Activated naive CD4-positive, alpha-beta T cell treated with Interleukin-2 at 50 U/mL for 16 hours (primary cell): ENCODE results near the gene POFUT1.
A peak's percentile ranks its signal among the peaks of the same experiment; 100 is the strongest.
"Not testable (repeated sequence)": the region's sequence is repeated elsewhere in the genome, so short reads cannot be mapped to it uniquely, and the experiment has no call there.

ENCODE experiments used
- DNase-seq: peaks from one replicate; pipeline ENCODE4 v3.0.0-alpha.2; 2020

Gene POFUT1

GRCh38 chr20:32207626-32208498 lies at the start of gene POFUT1, which contains the start of gene PLAGL2:
TSS of gene POFUT1 (plus strand) at chr20:32207880. CDS start at chr20:32207942, 62 bp downstream.
TSS of gene PLAGL2 (minus strand) at chr20:32207743. CDS start at chr20:32202178, 5,565 bp downstream.
- DNase-seq: peak; percentile 91

- no peak for DNase-seq
These were observed 49.3 kb upstream of the POFUT1 start for GRCh38 chr20:32158351-32158750.

DNA sequence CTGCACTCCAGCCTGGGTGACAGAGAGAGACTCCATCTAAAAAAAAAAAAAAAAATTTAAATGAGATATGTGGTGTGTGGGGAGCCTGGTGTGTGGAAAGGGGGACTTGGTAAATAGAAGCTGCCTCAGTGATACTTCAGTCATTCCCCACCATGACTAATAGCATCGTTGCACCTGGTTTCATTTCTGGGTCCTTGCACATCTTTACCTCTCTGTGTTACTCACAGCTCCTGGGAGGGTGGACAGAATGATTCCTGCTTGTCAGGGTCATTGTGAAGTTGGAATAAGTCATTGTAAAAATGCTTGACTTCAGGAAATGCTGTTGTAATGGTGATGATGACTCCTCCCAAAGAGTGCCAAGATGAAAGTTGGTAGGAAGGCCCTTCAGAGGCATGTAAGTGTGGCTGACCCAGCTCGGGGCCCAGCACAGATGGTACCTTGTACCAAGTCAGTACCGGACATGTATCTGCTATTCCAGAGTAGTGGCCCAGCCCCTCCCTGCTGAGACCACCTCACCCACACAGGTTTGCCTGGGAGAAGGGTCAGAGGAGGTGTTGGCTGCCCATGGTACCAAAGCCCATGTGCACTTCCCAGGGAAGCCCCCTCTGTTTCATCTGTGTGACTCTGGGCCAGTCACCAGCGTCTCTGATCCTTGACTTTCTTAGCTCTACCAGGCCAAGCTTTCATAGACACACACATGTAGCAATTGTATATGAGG lies 48.6 kb upstream of the POFUT1 start:
- DNase-seq: no peak

- DNase-seq: no peak
These were observed 47.9 kb upstream of the POFUT1 start for GRCh38 chr20:32159766-32160221.

DNA sequence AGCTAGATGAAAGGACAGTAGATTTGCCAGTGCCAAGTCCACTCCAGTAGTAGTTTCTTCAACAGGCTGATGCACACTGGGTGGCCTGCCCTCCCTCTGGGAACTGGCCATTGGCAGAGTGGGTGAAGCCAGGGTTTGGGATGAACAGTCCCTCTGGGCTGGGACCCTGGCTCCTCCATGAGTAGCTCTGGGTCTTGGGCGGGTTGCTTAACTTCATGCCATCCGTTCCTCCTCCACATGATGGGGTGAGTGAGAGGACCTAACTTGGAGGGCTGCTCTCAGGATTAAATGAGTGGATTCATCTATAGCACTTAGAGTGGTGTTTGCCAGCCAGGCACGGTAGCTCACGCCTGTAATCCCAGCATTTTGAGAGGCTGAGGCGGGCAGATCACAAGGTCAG lies 47.3 kb upstream of the POFUT1 start:
- no peak for DNase-seq

GRCh38 chr20:32162351-32162750 lies 45.3 kb upstream of the POFUT1 start:
- no peak for DNase-seq

- DNase-seq: no peak
These were observed 43.7 kb upstream of the POFUT1 start for GRCh38 chr20:32163951-32164350.

DNA sequence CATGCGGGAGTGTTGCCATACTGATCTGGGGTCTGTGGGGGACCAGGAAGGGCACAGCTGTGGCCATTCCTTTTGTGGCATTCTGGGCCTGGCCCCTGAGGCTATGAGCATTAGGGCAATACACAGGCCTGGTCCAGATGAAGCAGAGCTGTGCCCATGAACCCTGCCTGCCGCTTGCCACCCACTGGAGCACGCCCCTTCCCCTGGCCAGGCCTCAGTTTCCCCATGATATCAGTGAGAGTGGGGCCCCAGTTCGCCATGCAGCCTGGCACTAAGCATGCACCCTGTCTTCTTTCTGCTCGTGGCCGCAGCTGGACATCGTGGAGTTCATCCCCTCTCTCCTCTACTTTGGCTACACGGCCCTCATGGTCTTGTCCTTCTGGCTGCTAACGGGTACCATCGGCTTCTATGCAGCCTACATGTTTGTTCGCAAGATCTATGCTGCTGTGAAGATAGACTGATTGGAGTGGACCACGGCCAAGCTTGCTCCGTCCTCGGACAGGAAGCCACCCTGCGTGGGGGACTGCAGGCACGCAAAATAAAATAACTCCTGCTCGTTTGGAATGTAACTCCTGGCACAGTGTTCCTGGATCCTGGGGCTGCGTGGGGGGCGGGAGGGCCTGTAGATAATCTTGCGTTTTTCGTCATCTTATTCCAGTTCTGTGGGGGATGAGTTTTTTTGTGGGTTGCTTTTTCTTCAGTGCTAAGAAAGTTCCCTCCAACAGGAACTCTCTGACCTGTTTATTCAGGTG lies 42.5 kb upstream of the POFUT1 start:
- DNase-seq: no peak

DNA sequence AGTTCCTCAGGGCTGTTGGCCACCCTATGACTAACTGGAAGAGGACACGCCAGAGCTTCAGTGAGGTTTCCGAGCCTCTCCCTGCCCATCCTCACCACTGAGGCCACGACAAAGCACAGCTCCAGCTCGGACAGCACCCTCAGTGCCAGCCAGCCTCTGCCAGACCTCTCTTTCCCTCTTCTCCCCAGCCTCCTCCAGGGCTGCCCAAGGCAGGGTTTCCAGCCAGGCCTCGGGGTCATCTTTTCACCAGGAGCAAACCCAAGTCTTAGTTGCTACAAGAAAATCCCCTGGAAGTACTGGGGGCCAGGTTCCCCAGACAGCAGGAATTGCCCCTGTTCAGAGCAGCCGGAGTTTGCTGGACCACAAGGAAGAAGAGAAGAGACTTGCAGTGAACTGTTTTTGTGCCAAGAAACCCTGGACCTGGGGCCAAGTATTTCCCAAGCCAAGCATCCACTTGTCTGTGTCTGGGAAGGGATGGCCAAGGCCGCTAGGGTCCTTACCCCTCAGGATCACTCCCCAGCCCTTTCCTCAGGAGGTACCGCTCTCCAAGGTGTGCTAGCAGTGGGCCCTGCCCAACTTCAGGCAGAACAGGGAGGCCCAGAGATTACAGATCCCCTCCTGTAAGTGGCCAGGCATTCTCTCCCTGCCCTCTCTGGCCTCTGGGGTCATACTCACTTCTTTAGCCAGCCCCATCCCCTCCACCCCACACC lies 41.7 kb upstream of the POFUT1 start:
- DNase-seq: no peak

DNA sequence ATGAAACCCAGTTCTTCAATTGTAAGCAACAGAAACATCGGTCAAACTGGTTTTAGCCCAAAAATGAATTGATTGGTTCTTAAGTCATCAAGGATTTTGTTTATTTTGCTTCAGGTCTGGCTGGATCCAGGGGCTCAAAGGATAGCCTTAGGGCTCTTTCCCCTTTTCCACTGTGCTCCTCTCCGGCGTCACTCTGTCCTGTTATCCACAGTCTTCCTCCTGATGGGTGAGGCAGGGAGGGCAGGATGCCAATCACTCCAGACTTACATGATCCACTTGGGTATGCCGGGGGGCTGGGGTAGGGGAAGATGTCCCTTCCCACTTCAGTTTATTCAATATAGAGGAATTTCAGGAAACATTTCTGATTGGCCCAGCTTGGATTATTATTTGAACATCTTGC lies 40.1 kb upstream of the POFUT1 start:
- no peak for DNase-seq

DNA sequence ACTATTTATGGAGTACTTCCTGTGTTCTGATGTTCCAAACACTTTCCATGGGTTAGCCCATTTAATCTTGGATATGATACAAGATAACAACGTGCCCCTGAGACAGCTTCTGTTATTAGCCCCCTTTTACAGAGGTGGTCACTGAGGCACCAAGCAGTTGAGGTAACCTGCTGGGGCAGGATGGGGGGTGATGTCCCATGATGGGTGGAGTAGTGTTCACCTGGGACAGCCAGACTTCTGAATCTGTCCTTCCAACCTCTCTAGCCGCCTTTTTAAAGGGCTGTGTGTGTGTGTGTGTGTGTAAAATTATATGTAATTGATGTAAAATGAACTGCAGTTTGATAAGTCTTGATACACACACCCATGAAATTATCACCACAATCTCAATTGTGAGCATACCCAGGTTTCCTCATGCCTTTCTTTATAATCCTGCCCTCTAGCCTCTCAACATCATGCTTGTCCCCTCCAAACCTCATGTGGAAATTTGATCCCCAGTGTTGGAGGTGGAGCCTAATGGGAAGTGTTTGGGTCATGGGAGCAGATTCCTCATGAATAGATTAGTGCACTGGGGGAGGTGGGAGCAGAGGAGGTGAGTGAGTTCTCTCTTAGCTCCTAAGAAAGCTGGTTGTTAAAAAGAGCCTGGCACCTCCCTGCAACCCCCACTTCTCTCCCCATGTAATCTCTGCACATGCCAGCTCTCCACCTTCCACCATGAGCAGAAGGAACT lies 39.3 kb upstream of the POFUT1 start:
- no peak for DNase-seq

DNA sequence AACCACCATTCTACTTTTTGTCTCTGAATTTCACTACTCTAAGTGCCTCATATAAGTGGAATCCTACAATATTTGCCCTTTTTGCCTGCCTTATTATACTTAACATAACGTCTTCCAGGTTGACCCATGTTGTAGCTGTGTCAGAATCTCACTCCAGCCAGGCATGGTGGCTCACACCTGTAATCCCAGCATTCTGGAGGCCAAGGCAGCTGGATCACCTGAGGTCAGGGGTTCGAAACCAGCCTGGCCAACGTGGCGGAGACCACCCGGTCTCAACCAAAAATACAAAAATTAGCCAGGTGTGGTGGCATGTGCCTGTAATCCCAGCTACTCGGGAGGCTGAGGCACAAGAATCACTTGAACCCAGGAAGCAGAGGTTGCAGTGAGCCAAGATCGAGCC lies 30.0 kb upstream of the POFUT1 start:
- DNase-seq: not testable (repeated sequence)

DNA sequence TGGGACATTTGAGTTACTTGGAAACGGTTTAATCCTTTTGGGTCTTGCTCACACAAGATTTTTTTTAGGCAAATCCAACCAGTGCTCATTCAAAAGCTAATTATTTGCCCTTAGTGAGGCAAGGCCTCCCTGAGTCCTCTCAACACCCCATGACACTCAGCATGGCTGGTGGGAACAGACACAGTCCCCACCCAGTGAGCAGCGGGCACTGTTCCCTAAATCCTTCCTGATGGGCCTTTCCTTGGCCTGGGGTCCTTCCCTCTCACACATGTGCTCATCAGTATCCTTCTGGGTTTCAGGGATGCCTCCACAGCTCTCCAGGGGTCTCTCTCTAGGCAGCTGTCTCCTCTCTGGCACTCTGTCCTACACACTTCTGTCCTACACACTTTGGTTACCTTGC lies 28.2 kb upstream of the POFUT1 start:
- no peak for DNase-seq

GRCh38 chr20:32179934-32180333 lies 27.7 kb upstream of the POFUT1 start:
- no peak for DNase-seq

DNA sequence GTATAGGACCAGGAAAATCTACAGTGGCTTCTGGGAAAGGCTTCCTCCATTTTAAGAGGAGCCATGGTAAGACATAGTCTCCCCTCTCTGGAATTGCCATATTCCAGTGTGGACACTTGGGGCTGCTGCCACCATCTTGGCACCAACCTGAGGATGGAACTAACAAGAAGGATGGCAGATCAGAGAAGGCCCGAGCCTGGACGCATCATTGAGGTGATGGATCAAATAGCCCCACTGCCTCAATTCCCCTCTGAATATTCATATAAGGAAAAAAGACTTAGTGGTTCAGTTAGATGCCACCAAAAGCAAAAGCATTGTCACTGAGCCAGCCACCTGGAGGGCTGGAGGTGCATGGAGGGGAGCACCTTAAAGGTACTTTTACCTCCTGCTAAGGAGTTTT lies 26.1 kb upstream of the POFUT1 start:
- DNase-seq: no peak

- DNase-seq: no peak
These were observed 23.6 kb upstream of the POFUT1 start for GRCh38 chr20:32183947-32184635.

GRCh38 chr20:32184961-32185603 lies 22.6 kb upstream of the POFUT1 start:
- no peak for DNase-seq

GRCh38 chr20:32186506-32186905 lies 21.2 kb upstream of the POFUT1 start:
- DNase-seq: no peak

DNA sequence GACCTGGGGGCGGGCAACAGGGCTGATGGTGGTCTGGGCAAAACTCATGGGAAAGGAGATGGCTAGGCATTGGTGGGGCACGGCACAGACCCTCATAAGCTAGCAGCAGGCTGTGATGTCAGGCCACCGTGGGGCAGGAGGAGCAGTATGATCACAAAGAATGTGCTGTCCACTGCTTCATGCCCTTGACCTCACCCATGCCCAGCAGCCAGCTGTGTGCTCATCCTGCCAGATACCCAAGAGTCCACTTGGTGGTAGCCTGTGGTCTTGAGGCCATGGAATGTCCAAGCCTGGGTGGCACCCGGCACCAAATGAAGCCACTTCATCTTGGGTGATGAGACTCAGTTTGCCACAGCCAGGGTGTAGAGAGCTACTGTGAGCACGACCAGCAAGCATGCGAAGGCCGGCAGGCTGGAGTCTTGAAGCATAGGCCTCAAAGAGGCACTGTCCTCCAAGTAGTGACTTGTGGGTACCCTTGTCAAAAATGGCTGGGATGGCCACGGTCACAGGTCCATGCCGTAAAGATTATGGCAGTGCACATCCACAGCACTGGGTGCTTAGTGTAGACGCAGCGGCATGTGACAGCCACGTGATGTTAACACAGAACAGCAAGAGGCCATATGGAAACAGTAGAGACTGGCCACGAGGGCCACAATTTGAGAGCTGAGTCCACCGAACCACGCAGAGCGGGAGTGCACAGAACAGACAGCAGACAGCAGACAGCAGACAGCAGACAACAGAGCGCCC lies 19.1 kb upstream of the POFUT1 start:
- DNase-seq: no peak

GRCh38 chr20:32189123-32189410 lies 18.6 kb upstream of the POFUT1 start:
- DNase-seq: no peak
